GM10266 (cell line): Measurements from ENCODE around the gene ZBTB9.

Experiments used
- DNase-seq: peaks from one replicate; pipeline ENCODE4 v3.0.0; 2012; ENCODE audit errors: extremely low spot score
- TF ChIP-seq, protein P1 (sequence below): IDR thresholded peaks from 2 replicates; pipeline ENCODE4 v1.5.1; 2012; ENCODE audit warnings: mild to moderate bottlenecking, low read depth; ENCODE audit not compliant: control insufficient read depth, insufficient read depth; ENCODE audit errors: missing control alignments

The ZBTB9 gene

DNA sequence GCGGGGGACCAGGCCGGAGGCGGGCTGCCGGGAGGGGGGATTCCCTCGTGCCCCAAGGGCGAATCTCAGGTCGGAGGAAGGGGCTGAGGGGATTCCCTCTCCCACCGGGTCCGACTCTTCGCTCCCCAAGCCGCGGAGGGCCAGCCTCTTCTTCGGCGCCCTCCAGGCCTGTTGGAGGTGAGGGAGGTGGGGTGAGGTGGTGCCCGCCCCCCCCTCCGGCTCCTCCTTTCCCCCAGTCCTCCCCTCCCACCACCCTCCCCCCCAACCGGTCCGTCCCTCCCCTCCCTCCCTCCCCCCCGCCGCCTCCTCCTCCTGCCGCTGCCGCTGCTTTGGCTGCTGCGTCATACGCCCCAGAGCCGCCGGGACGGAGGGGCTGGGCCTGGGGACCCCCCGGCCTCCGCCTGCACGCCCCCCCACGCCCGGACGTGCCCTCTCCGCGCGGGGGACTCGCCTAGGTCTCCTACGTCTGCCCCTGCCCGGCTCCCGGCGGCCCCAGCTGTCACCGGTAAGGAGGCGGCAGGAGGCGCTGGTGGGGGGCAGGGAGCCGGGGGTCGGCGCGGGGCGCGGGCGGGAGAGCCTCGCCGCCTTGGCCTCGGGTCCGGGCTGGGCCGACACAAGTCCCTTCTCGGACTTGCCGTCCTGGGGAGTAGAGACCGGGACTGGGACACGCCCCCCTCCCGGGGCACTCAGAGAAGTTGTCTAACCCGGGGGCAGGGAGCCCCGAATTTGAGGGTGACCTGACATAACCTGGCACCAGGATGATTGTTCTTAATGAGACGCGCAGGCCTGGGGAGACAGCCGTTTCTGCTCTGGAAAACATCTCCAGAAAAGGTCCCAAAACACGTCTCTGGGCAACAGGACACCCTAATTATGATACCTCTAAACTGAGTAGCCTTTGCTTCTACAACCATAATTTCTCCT is 43.4 kb upstream of the ZBTB9 start, which contains the start of gene PHF1:
Gene PHF1, plus strand, starts transcription at position 304 of the 921 bp plus-strand sequence. CDS start 1,250 bp downstream, outside the sequence.
- TF ChIP-seq, protein P1, sequence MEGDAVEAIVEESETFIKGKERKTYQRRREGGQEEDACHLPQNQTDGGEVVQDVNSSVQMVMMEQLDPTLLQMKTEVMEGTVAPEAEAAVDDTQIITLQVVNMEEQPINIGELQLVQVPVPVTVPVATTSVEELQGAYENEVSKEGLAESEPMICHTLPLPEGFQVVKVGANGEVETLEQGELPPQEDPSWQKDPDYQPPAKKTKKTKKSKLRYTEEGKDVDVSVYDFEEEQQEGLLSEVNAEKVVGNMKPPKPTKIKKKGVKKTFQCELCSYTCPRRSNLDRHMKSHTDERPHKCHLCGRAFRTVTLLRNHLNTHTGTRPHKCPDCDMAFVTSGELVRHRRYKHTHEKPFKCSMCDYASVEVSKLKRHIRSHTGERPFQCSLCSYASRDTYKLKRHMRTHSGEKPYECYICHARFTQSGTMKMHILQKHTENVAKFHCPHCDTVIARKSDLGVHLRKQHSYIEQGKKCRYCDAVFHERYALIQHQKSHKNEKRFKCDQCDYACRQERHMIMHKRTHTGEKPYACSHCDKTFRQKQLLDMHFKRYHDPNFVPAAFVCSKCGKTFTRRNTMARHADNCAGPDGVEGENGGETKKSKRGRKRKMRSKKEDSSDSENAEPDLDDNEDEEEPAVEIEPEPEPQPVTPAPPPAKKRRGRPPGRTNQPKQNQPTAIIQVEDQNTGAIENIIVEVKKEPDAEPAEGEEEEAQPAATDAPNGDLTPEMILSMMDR, result peak; percentile 13
- DNase-seq, result peak; percentile 91

DNA sequence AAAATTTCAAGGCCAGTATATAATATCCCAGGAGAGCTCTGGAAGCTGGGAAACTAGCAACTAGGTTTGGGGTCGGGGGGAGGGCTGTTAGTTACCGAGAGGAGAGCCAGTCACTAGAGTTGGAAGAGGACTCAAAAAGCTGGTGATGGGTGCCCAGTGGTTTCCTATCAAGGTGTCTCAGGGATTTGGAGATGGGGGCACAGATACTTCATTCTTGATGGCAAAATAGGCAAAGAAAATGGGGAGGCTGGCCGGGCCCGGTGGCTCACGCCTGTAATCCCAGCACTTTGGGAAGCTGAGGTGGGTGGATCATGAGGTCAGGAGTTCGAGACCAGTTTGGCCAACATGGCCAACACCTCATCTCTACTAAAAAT is 42.8 kb upstream of the ZBTB9 start:
- no peak for DNase-seq
- TF ChIP-seq, protein P1, result no peak

DNA sequence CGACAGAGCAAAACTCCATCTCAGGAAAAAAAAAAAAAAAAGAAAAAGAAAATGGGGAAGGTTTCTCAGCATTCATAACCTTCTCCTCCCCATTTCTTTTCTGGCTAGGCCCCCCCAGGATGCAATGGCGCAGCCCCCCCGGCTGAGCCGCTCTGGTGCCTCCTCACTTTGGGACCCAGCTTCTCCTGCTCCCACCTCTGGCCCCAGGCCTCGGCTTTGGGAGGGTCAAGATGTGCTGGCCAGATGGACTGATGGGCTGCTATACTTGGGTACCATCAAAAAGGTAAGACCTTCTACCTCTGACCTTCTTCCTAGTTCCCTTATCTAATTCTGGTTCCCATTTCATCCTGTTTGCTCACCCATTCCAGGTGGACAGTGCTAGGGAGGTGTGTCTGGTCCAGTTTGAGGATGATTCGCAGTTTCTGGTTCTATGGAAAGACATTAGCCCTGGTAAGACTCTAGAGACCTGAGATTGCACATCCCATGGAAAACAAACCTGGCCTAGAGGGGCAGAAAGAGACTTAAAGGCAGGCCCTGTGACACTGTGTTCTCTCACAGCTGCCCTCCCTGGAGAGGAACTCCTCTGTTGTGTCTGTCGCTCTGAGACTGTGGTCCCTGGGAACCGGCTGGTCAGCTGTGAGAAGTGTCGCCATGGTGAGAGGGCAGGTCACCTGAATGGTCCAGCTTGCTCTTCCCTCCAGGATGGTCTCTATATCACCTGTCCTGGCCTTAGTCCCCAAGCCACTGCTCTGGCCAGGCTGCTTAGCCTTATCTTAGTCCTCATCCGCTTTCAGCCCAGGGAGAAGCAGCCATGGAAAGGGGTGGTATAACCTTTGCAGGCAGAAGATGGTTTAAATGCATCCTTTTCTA is 42.0 kb upstream of the ZBTB9 start:
- TF ChIP-seq, protein P1, result no peak
- DNase-seq, result no peak

DNA sequence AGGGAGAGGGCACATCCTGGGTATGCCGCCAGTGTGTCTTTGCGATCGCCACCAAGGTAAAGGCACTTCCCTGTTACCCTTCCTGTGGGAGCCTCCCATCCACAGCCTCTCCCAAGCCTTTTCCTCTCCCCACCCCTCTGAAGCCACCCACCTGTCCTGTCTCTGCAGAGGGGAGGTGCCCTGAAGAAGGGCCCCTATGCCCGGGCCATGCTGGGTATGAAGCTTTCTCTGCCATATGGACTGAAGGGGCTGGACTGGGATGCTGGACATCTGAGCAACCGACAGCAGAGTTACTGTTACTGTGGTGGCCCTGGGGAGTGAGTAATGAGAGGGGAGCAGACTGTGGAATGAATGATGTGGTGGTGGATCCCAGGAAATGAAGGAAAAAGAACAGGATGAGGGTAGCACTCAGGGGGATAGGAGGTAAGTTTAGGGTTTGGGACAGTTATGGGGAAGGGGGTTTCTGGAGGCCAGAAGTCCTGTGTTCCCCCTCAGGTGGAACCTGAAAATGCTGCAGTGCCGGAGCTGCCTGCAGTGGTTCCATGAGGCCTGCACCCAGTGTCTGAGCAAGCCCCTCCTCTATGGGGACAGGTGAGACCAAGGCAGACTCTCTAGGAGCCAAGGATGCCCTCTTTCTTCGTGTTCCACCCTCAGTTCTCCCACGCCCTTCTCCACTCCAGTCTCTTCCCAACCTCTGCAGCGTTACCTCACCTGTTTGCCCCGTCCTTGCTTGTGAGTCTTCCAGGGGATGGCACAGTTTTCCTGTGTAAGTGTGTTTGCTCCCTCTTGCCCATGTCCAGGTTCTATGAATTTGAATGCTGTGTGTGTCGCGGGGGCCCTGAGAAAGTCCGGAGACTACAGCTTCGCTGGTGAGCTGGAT is 40.9 kb upstream of the ZBTB9 start:
- DNase-seq, result no peak
- TF ChIP-seq, protein P1, result no peak

DNA sequence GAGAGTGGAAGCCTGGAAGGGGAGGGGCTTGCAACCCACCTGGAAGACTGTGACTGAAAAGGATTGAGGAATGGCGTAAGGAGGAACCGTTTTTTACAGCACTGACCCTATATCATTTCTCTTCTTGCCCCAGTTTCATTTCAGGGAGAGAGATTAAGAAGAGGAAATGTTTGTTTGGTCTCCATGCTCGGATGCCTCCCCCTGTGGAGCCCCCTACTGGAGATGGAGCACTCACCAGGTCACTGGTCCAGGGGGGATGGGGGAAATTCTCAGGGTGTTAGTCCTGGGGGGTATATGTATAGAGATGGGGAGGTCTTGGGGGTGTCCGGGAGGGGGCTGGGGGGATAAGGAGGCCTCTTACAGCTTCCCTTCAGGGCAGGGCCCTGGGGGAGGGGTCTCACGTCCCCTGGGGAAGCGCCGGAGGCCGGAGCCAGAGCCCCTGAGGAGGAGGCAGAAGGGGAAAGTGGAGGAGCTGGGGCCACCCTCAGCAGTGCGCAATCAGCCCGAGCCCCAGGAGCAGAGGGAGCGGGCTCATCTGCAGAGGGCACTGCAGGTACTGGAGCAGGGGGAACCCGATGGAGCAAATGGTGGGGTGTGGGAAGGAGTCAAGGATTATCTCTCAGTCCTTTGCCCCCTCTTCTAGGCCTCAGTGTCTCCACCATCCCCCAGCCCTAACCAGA is 39.6 kb upstream of the ZBTB9 start:
- TF ChIP-seq, protein P1, result peak; percentile 39
- no peak for DNase-seq

DNA sequence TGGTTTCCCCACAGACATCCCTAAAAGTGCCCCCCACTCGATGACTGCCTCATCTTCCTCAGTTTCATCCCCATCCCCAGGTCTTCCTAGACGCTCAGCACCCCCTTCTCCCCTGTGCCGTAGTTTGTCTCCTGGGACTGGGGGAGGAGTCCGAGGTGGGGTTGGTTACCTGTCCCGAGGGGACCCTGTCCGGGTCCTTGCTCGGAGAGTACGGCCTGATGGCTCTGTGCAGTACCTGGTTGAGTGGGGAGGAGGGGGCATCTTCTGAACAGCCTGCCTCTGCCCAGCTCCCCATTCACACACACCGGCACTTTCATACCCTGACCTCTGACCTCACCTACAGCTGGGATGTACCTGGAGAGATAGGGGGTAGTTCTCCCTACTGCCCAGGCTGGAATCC is 38.5 kb upstream of the ZBTB9 start:
- DNase-seq, result no peak
- TF ChIP-seq, protein P1, result no peak
